GM20431 (cell line): ENCODE measurements around the gene EPSTI1.

ENCODE experiments used
- in situ Hi-C: fragments of 300-500 bp; cut with MseI, MboI; formaldehyde crosslinking; loops from one replicate; pipeline ENCODE4 v1.15.0; 2020; ENCODE audit warnings: low sequenced_read_pairs; ENCODE audit not compliant: unreplicated experiment

Gene EPSTI1

GRCh38 chr13:42924344-42924743 is 67.7 kb downstream of the EPSTI1 start:
- in situ Hi-C loops, result no loop called here

DNA sequence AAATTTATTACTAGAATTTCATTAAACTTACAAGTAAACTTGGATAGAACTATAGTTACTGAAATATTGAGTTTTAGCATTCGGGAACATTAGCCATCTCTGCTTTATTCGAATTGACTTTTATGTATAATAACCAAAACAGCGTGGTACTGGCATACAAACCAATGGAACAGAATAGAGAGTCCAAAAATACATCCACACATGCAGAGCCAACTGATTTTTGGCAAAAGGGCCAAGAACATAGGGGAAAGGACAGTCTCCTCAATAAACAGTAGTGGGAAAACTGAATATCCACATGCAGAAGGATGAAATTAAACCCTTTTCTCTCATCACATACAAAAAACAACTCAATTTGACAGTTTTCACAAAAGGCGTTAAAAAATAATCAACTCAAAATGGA is 84.3 kb downstream of the EPSTI1 start:
- in situ Hi-C loops, result no loop called here

- in situ Hi-C loops, result no loop called here
These were observed 85.8 kb downstream of the EPSTI1 start for GRCh38 chr13:42906257-42906656.

- in situ Hi-C loops, result no loop called here
These were observed 86.5 kb downstream of the EPSTI1 start for GRCh38 chr13:42905579-42905978.

GRCh38 chr13:42899266-42899665 is 92.8 kb downstream of the EPSTI1 start:
- in situ Hi-C loops, result no loop called here

DNA sequence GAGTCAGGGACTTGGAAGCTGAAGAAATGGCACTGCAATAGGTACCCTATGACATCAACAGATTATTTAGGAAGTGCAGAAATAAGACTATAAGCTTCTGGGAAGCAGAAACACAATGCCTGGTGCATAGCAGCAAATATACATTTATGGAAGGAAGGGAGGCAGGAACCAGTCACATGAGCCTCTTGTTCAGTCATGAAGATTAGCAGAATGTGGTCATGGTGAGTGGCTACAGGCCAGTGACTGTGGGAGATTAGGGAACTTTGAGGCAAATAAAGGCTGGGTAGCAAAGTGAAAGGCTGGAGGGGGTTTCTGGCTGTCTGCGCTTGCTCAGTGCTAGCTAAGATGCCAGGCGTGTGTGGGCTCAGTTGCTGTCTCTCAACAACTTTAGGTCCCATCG is 96.3 kb downstream of the EPSTI1 start:
- in situ Hi-C loops, result no loop called here

- in situ Hi-C loops, result no loop called here
These were observed 97.2 kb downstream of the EPSTI1 start for GRCh38 chr13:42894765-42895243.

GRCh38 chr13:42893214-42893671 is 98.8 kb downstream of the EPSTI1 start:
- in situ Hi-C loops, result no loop called here

DNA sequence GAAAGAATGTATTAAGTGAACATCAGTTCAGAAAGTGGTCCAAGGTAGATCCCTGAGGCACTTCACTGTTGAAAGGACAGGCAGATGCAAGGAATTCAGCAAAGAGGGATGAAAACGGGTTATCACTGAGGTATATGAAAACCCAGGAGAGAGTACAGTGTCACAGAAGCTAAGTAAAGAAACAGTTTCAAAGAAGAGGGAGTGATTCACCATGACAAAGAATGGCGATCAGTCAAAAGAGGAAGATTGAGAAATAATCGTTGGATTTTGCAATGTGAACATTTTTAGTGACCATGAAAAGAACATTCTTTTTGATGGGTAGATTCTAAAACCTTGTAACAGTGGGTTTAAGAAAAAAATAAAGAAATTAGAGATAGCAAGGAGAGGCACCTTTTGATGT is 99.3 kb downstream of the EPSTI1 start:
- in situ Hi-C loops, result no loop called here

DNA sequence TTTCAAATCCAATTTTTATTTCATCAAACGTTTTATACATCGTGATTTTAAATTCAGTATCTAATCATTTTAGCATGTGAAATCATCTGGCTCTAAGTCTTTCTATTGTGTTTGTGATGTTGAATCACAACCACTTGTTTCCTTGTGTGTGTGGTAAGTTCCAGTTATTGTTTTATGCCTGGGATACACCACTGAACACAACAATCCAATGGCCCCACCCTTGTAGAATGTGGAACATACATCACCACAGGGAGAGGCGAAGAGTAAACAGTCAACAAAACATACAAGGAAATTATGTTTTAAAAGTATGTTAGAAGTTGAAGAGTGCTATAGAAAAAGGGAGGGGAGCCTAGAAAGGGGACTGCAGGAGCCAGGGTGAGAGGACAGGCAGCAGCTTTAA is 100.5 kb downstream of the EPSTI1 start:
- in situ Hi-C loops, result no loop called here

GRCh38 chr13:42885325-42885724 is 106.7 kb downstream of the EPSTI1 start:
- in situ Hi-C loops, result no loop called here

DNA sequence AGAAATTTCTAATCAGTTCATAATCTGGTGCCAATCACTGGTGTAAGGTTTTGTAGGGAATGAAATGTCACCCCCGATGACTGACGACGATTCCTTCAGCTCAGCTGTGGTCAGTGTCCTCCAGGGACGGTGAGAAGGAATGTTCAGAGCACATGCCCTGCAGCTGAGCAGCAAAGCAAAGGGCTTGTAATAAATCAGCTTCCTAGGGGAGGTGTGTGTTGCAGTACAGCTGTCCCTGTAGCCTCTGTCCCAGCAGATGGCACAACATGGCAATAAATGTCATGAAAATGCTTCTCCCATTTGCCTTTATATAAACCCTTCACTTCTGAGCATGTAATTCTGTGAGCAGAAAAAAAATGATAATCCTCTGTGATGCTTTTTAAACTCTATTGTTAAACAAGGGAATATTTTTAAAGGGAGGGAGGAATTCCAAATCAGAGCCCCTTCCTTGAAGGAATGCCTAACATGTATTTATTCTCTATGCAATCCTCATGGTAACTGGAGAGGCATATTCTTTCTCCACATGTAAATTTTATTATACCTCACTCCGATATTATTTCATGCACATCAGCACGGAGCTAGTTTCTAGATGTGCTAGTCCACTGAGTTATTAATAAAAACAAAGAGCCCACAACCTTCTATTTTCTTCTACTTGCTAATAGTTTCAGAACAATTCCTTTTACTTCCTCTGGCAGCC is 108.1 kb downstream of the EPSTI1 start:
- in situ Hi-C loops, result no loop called here

DNA sequence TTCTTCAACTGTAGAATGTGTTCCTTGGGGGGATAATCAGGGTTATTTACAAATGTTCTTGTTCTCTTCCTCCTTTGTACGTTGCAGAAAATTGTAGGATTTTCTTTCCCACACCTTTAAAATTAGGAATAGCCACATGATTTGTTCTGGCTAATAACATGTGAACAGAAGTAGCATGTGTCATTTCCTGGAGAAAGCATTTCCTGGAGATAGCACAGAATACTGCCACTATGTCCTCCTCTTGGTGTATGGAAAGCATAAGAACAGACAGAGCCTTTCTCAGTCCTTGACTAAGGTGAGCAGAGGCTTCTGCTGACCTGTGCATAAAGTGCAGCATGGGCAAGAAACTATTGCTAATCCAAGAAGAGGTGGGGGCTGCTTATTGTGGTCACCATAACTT is 108.9 kb downstream of the EPSTI1 start:
- in situ Hi-C loops, result no loop called here

GRCh38 chr13:42880056-42880605 is 111.9 kb downstream of the EPSTI1 start:
- in situ Hi-C loops, result no loop called here

GRCh38 chr13:42878721-42879120 is 113.3 kb downstream of the EPSTI1 start:
- in situ Hi-C loops, result no loop called here

DNA sequence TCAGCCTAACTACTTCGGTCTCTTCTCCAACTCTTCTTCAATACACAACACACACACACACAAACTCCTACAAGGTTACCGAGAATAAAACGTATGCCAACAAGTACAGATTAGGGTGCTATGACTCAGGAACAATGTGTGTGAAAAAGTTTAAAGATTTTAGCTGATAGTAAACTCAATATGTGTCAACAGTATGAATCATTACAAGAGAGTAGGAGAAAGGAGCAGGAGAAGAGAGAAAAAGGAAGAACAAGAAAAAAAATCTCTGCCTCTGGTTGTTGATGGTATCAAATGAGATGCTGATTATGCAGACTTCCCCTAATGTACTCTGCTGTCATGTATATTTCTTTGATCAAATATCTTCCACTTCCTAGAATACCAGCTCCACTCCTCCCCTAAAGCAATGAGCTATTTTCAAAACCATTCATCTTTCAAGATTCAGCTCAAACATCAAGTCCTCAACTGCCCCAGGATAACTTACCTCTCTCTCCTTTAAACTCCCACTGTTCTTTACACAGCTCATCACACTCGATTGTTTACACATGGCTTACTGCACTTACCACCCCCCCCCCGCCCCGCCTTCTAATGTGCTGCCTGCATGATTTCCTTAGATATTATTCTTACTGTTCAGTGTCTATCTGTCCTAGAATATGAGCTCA is 115.0 kb downstream of the EPSTI1 start:
- in situ Hi-C loops, result no loop called here

- in situ Hi-C loops, result no loop called here
These were observed 115.7 kb downstream of the EPSTI1 start for GRCh38 chr13:42876270-42876714.

DNA sequence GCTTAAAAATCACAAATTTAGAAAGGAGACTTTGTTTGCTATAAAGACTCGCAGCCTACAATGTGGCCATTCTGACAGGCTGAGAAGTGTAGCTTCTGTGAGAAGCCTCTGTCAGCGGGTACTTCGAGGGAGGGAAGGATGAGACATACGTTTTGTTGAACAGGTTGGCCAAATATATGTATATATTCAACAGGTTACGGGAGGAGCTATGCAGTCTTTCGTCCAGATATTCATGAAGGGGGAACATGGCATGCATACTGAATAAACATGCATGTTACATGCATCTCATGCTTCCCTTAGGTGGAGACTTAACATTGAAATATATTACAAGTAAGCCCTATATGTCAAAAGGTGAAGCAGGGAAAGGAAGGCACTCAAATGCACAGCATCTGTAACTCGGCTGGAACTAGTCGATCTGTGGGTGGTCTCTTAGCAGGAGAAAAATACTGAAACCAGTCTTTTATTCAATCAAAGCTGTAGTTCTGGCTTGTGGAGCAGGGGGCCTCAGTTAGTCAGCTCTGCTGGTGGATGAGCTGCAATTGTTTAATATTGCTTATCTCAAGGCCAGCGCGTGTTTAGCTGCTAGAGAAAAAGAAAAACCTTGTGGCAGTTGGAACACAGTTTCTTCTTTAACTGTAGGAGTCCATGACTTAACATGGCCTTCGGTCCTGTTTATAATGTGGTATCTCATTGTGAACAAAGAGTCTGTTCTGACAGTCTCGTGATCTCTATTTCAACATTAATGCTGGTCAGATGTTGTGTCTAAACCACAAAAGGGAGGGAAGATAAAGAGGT is 116.4 kb downstream of the EPSTI1 start:
- in situ Hi-C loops, result no loop called here

DNA sequence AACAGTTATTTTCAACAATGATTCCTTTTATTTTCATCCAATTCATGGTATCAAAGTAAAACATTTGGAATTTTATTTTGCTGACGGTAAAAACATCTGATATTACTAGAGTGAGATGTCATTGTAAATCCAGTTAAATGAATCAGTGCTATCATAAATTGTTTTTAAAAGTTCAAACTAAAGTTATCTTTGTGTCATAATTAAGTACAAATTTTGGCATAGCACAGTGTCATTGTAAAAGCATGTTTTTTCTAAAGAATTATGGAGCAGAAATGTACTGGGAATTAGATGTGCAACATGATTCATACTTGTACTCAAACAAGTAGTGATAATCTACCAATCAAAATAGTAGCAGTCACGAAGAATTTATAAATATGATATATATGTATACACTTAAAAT is 117.8 kb downstream of the EPSTI1 start:
- in situ Hi-C loops, result no loop called here

- in situ Hi-C loops, result no loop called here
These were observed 119.0 kb downstream of the EPSTI1 start for GRCh38 chr13:42873081-42873480.

DNA sequence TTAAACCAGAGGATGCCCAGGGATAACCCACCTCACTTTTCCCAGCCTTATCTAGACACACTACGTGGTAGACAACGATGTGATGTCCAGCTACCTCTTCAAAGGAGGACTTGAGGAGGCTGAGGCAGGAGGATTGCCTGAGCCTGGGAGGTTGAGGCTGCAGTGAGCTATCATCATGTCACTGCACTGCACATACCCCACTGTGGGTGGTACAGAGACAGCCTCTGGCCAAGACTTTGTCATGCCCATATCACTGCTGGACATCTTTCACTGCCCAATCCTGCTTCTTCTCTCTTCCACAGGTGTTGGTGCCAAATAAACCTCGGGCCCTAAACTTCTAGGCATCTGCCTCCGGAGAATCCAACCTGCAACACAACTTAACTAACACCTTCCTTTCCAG is 124.8 kb downstream of the EPSTI1 start:
- in situ Hi-C loops, result no loop called here
